ENCODE results near the gene MUS81. TPM values are rescaled to one million over a fixed set of nuclear protein-coding genes. Genes with fewer than 3 reads are reported as not detected.

MUS81 gene
- total RNA-seq, 1 donor from 2014 or later: 36.8 TPM

DNA sequence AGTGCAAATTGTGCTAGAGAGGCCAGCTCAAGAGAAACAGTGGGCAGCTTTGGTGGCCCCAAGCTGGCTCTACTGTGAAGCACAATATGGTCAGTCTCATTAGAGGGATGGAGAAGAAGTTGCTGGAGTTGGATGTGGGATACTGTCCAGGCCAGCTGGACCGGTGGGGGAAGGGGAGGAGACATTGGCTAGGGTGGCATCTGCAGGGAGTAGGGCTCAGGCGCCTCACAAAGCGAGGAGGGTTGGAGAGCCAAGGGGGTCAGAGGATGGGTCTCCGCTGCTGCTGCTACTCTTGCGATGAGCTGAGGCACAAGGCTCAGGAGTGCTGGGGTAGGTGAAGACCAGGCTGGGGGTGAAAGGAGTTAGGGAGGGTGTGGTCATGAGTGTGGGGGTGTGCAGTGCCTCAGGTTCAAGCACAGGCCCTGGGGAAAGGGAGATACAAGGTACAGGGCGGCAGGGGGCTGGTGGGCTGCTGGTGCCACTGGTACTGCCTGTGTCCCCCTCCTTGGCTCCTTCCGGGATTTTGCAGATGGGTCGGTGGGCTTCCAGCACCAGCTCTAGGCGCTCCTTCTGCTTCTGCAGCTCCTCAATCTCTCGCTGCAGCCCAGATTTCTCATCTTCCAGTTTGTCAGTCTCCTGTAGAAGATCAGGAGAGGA lies 32.6 kb downstream of the MUS81 start:
- H3K36me3 ChIP-seq: no peaks in the 10 kb centered on the region
- H3K36me3 Mint-ChIP-seq: no peaks in the 10 kb centered on the region
- no peak for DNase-seq (ENCODE audit: low spot score)
- H3K9me3 ChIP-seq (ENCODE audit: low read depth): no peaks in the 10 kb centered on the region
- no peak overlapping the region for H3K9ac ChIP-seq
- peaks cover 36% of the 10 kb centered on the region for H3K27me3 ChIP-seq
- peaks cover 14% of the 10 kb centered on the region for H3K79me2 ChIP-seq (ENCODE audit: low read depth)
- peaks cover 38% of the 10 kb centered on the region for H3K4me1 Mint-ChIP-seq
- no peak overlapping the region for H3K4me3 ChIP-seq
- H2AFZ ChIP-seq (replicated peaks): no peak overlapping the region
- H3K4me1 ChIP-seq: peaks cover 17% of the 10 kb centered on the region
- no peak overlapping the region for H3K27ac ChIP-seq
- H3F3A ChIP-seq (ENCODE audit: low read depth): peaks cover 37% of the 10 kb centered on the region
- no peaks in the 10 kb centered on the region for H3K9me3 Mint-ChIP-seq
- H3K4me3 Mint-ChIP-seq: peak overlapping the region; percentile 86
- no peak for TF ChIP-seq EZH2 (IDR thresholded peaks at IDR 0.05)
- TF ChIP-seq EZH2phosphoT487 (IDR thresholded peaks at IDR 0.05): no peak
- TF ChIP-seq, protein P1, sequence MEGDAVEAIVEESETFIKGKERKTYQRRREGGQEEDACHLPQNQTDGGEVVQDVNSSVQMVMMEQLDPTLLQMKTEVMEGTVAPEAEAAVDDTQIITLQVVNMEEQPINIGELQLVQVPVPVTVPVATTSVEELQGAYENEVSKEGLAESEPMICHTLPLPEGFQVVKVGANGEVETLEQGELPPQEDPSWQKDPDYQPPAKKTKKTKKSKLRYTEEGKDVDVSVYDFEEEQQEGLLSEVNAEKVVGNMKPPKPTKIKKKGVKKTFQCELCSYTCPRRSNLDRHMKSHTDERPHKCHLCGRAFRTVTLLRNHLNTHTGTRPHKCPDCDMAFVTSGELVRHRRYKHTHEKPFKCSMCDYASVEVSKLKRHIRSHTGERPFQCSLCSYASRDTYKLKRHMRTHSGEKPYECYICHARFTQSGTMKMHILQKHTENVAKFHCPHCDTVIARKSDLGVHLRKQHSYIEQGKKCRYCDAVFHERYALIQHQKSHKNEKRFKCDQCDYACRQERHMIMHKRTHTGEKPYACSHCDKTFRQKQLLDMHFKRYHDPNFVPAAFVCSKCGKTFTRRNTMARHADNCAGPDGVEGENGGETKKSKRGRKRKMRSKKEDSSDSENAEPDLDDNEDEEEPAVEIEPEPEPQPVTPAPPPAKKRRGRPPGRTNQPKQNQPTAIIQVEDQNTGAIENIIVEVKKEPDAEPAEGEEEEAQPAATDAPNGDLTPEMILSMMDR (IDR thresholded peaks at IDR 0.05): no peak
- peaks cover 15% of the 10 kb centered on the region for H3K27me3 Mint-ChIP-seq (ENCODE audit: insufficient read depth, low read depth)
- H3K27ac Mint-ChIP-seq: peak overlapping the region; percentile 16
- peaks cover 14% of the 10 kb centered on the region for H4K20me1 ChIP-seq (ENCODE audit: low read depth)
- peak overlapping the region; percentile 5 for H3K4me2 ChIP-seq

DNA sequence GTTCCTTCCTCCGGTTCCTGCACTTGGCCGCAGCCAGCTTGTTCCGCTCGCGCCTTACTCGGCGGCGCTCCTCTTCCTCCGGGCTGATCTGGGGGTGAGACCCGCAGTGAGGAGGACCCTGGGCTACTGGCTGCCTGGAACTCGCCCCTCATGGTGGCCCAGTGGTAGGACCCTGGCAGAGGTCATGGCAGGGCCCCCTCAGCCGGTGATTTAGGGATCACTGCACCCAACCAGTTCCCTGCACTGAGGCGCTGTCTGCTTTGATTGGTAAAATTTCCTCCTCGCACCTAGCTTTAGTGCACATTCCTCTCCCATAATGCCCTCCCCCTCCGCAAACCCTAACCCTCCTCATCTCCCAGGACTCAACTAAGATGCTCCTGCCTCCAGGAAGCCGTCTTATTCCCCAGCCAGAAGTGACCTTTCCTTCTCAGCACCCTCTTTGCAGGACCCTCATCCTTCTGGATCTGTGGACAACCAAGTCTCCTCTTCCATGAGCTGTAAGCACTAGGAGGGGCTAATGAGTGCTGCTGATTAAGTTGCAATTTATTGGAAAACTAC lies 33.9 kb downstream of the MUS81 start:
- DNase-seq (ENCODE audit: low spot score): no peak
- peaks cover 32% of the 10 kb centered on the region for H3K4me1 Mint-ChIP-seq
- peaks cover 14% of the 10 kb centered on the region for H4K20me1 ChIP-seq (ENCODE audit: low read depth)
- no peaks in the 10 kb centered on the region for H3K36me3 ChIP-seq
- H3K4me3 Mint-ChIP-seq: peak overlapping the region; percentile 39
- H3K9me3 ChIP-seq (ENCODE audit: low read depth): no peaks in the 10 kb centered on the region
- H3K27me3 ChIP-seq: peaks cover 44% of the 10 kb centered on the region
- H3K4me3 ChIP-seq: no peak overlapping the region
- H3K9me3 Mint-ChIP-seq: no peaks in the 10 kb centered on the region
- no peak overlapping the region for H3K27ac Mint-ChIP-seq
- peaks cover 14% of the 10 kb centered on the region for H3K79me2 ChIP-seq (ENCODE audit: low read depth)
- peaks cover 24% of the 10 kb centered on the region for H3K27me3 Mint-ChIP-seq (ENCODE audit: insufficient read depth, low read depth)
- H3K9ac ChIP-seq: no peak overlapping the region
- H3K4me1 ChIP-seq: peaks cover 17% of the 10 kb centered on the region
- no peak overlapping the region for H3K4me2 ChIP-seq
- no peaks in the 10 kb centered on the region for H3K36me3 Mint-ChIP-seq
- H3F3A ChIP-seq (ENCODE audit: low read depth): peaks cover 30% of the 10 kb centered on the region
- no peak overlapping the region for H2AFZ ChIP-seq (replicated peaks)
- no peak overlapping the region for H3K27ac ChIP-seq
- TF ChIP-seq EZH2 (IDR thresholded peaks at IDR 0.05): no peak
- no peak for TF ChIP-seq EZH2phosphoT487 (IDR thresholded peaks at IDR 0.05)
- TF ChIP-seq, protein P1 (IDR thresholded peaks at IDR 0.05): no peak

GRCh38 chr11:65895482-65895981 lies 35.3 kb downstream of the MUS81 start:
- H3K79me2 ChIP-seq (ENCODE audit: low read depth): peaks cover 14% of the 10 kb centered on the region
- no peaks in the 10 kb centered on the region for H3K36me3 Mint-ChIP-seq
- TF ChIP-seq EZH2 (IDR thresholded peaks at IDR 0.05) (no peak), EZH2phosphoT487 (IDR thresholded peaks at IDR 0.05) (no peak)
- TF ChIP-seq, protein P1 (IDR thresholded peaks at IDR 0.05): no peak
- peaks cover 14% of the 10 kb centered on the region for H4K20me1 ChIP-seq (ENCODE audit: low read depth)
- H3F3A ChIP-seq (ENCODE audit: low read depth): peaks cover 24% of the 10 kb centered on the region
- no peaks in the 10 kb centered on the region for H3K9me3 ChIP-seq (ENCODE audit: low read depth)
- peak overlapping the region; percentile 59 for H3K4me3 Mint-ChIP-seq
- H3K27me3 Mint-ChIP-seq (ENCODE audit: insufficient read depth, low read depth): peaks cover 28% of the 10 kb centered on the region
- H3K9ac ChIP-seq: no peak overlapping the region
- H3K27ac Mint-ChIP-seq: no peak overlapping the region
- H3K4me3 ChIP-seq: no peak overlapping the region
- no peak overlapping the region for H2AFZ ChIP-seq (replicated peaks)
- peaks cover 15% of the 10 kb centered on the region for H3K4me1 ChIP-seq
- H3K9me3 Mint-ChIP-seq: no peaks in the 10 kb centered on the region
- peaks cover 21% of the 10 kb centered on the region for H3K4me1 Mint-ChIP-seq
- no peaks in the 10 kb centered on the region for H3K36me3 ChIP-seq
- no peak overlapping the region for H3K4me2 ChIP-seq
- H3K27ac ChIP-seq: no peak overlapping the region
- no peak for DNase-seq (ENCODE audit: low spot score)
- peaks cover 46% of the 10 kb centered on the region for H3K27me3 ChIP-seq
